Nephron progenitor cell (in vitro differentiated cells): Measurements from ENCODE around the gene ERMN.
"Not testable (repeated sequence)": the region's sequence is repeated elsewhere in the genome, so short reads cannot be mapped to it uniquely, and the experiment has no call there.

Experiments
- DNase-seq: peaks from one replicate; pipeline ENCODE4 v3.0.0; 2021
- H3K27ac Mint-ChIP-seq: 2 replicates; pipeline ENCODE4 v1.8.0; 2021; ENCODE audit warnings: mild to moderate bottlenecking, moderate library complexity, mixed read lengths
- H3K27me3 Mint-ChIP-seq: 2 replicates; pipeline ENCODE4 v1.8.0; 2021; ENCODE audit warnings: mild to moderate bottlenecking, low read depth, mixed read lengths; ENCODE audit not compliant: poor library complexity
- H3K36me3 Mint-ChIP-seq: 2 replicates; pipeline ENCODE4 v1.8.0; 2021; ENCODE audit warnings: low read depth, mixed read lengths
- H3K4me1 Mint-ChIP-seq: 2 replicates; pipeline ENCODE4 v1.8.0; 2021; ENCODE audit warnings: mixed read lengths
- H3K4me3 Mint-ChIP-seq: 2 replicates; pipeline ENCODE4 v1.8.0; 2021; ENCODE audit warnings: mild to moderate bottlenecking, moderate library complexity, mixed read lengths
- H3K9me3 Mint-ChIP-seq: 2 replicates; pipeline ENCODE4 v1.8.0; 2021; ENCODE audit warnings: mild to moderate bottlenecking, moderate library complexity, mixed read lengths
- CTCF ChIP-seq: fragments of 200-600 bp; sonication (generic); IDR thresholded peaks from 2 replicates; pipeline ENCODE4 v1.5.0; 2021; ENCODE audit warnings: antibody characterized with exemption

Gene ERMN

GRCh38 chr2:157325786-157326185 is at the start of gene ERMN:
Gene ERMN (minus strand): TSS chr2:157325824. CDS start chr2:157325642, 182 bp downstream.
- Mint-ChIP-seq H3K4me1 (peaks cover 21% of the 10 kb centered on the region), H3K36me3 (no peaks in the 10 kb centered on the region), H3K27me3 (no peaks in the 10 kb centered on the region), H3K27ac (no peak within 1 kb of the TSS), H3K9me3 (no peaks in the 10 kb centered on the region), H3K4me3 (no peak within 1 kb of the TSS)
- TF ChIP-seq CTCF: no peak
- no peak for DNase-seq

- H3K27ac Mint-ChIP-seq: no peak overlapping the region
- H3K4me3 Mint-ChIP-seq: no peak overlapping the region
- no peak for DNase-seq
- peaks cover 30% of the 10 kb centered on the region for H3K9me3 Mint-ChIP-seq
- peaks cover 15% of the 10 kb centered on the region for H3K36me3 Mint-ChIP-seq
- H3K4me1 Mint-ChIP-seq: peaks cover 6% of the 10 kb centered on the region
- TF ChIP-seq CTCF: no peak
- no peaks in the 10 kb centered on the region for H3K27me3 Mint-ChIP-seq
These were observed 49.8 kb upstream of the ERMN start for GRCh38 chr2:157375384-157375783.

GRCh38 chr2:157368508-157368907 is 42.9 kb upstream of the ERMN start:
- not testable (repeated sequence) for DNase-seq, H3K4me3 Mint-ChIP-seq, H3K27me3 Mint-ChIP-seq, H3K27ac Mint-ChIP-seq, H3K9me3 Mint-ChIP-seq, H3K36me3 Mint-ChIP-seq, H3K4me1 Mint-ChIP-seq

GRCh38 chr2:157367704-157368103 is 42.1 kb upstream of the ERMN start:
- TF ChIP-seq CTCF: no peak
- DNase-seq: no peak
- Mint-ChIP-seq H3K4me1 (no peaks in the 10 kb centered on the region), H3K36me3 (no peaks in the 10 kb centered on the region), H3K27ac (no peak overlapping the region), H3K9me3 (peaks cover 12% of the 10 kb centered on the region), H3K27me3 (peaks cover 6% of the 10 kb centered on the region), H3K4me3 (no peak overlapping the region)

- TF ChIP-seq CTCF: no peak
- Mint-ChIP-seq H3K4me3 (no peak overlapping the region), H3K9me3 (peaks cover 30% of the 10 kb centered on the region), H3K27me3 (peaks cover 6% of the 10 kb centered on the region), H3K4me1 (no peaks in the 10 kb centered on the region), H3K27ac (no peak overlapping the region), H3K36me3 (peaks cover 7% of the 10 kb centered on the region)
- no peak for DNase-seq
These were observed 38.8 kb upstream of the ERMN start for GRCh38 chr2:157364257-157364974.

- Mint-ChIP-seq H3K27me3 (peaks cover 6% of the 10 kb centered on the region), H3K27ac (no peak overlapping the region), H3K9me3 (peaks cover 30% of the 10 kb centered on the region), H3K4me1 (no peaks in the 10 kb centered on the region), H3K36me3 (peaks cover 7% of the 10 kb centered on the region), H3K4me3 (no peak overlapping the region)
- DNase-seq: no peak
- no peak for TF ChIP-seq CTCF
These were observed 38.0 kb upstream of the ERMN start for GRCh38 chr2:157363612-157364101.
